ENCODE results near the gene RNASEH2C.

DNA sequence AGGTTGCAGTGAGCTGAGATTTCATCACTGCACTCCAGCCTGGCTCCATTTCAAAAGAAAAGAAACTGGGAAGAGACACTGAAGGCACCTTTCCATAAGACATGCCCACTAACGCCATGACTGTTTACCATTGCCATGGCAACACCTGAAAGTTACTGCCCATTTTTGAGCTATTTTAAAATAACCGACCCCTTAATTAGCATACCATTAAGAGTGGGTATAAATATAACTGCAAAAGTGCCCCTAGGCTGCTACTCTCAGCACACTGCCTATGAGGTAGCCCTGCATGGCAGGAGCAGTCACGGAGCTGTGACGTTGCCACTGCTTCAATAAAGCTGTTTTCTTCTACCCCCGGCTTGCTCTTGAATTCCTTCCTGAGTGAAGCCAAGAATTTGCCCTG lies 9.9 kb upstream of the RNASEH2C start:
- TF ChIP-seq, protein P1, sequence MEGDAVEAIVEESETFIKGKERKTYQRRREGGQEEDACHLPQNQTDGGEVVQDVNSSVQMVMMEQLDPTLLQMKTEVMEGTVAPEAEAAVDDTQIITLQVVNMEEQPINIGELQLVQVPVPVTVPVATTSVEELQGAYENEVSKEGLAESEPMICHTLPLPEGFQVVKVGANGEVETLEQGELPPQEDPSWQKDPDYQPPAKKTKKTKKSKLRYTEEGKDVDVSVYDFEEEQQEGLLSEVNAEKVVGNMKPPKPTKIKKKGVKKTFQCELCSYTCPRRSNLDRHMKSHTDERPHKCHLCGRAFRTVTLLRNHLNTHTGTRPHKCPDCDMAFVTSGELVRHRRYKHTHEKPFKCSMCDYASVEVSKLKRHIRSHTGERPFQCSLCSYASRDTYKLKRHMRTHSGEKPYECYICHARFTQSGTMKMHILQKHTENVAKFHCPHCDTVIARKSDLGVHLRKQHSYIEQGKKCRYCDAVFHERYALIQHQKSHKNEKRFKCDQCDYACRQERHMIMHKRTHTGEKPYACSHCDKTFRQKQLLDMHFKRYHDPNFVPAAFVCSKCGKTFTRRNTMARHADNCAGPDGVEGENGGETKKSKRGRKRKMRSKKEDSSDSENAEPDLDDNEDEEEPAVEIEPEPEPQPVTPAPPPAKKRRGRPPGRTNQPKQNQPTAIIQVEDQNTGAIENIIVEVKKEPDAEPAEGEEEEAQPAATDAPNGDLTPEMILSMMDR (IDR thresholded peaks at IDR 0.05), result no peak
- no peak for TF ChIP-seq POLR2A (IDR thresholded peaks at IDR 0.05)

Data from adrenal gland (tissue), 5 donors.